Pancreas (tissue), 10 donors: Measurements from ENCODE around the gene AK8. TPM values are rescaled to one million over a fixed set of nuclear protein-coding genes. Genes with fewer than 3 reads are reported as not detected.
"Not testable (repeated sequence)": the region's sequence is repeated elsewhere in the genome, so short reads cannot be mapped to it uniquely, and the experiment has no call there.

ENCODE experiments used
- ATAC-seq, 4 donors: fragments of 200-7000 bp; cut with Tn5 transposase; one replicate each; pipeline versions ENCODE4 v1.8.0 to v1.9.1; 2020; ENCODE audit warnings: mild to moderate bottlenecking in 4 of 4, moderate library complexity in 4 of 4
- DNase-seq, 6 donors: peaks; one replicate each; pipeline ENCODE4 v3.0.0-alpha.2; 2020
- FAIRE-seq: peaks from 2 replicates; lab custom pipeline; 2012; peaks lifted over from hg19 to GRCh38; lab: Jason Lieb, UNC
- H3K27ac ChIP-seq, 4 donors: fragments of 200-600 bp; sonication (generic); 1 replicate in 3 of 4; 2 replicates in 1 of 4; pipeline versions ENCODE4 v1.5.0 to v1.8.0; 2020
- H3K27me3 ChIP-seq, 4 donors: fragments of 200-600 bp; one replicate each; pipeline ENCODE4 v1.8.0; 2021
- H3K36me3 ChIP-seq, 3 donors: fragments of 200-600 bp; sonication (generic) in 1 of 3; one replicate each; pipeline versions ENCODE4 v1.5.0 to v1.8.0; 2020 to 2021
- H3K4me1 ChIP-seq, 3 donors: fragments of 200-600 bp; one replicate each; pipeline ENCODE4 v1.8.0; 2021
- H3K4me3 ChIP-seq, 4 donors: fragments of 200-600 bp; sonication (generic) in 2 of 4; one replicate each; pipeline versions ENCODE4 v1.5.0 to v1.8.0; 2020 to 2021
- H3K9me3 ChIP-seq, 4 donors: fragments of 200-600 bp; one replicate each; pipeline ENCODE4 v1.8.0; 2021
- CTCF ChIP-seq, 4 donors: fragments of 200-600 bp; sonication (generic) in 3 of 4; IDR thresholded peaks; one replicate each; pipeline versions ENCODE4 v1.5.0 to v1.8.0; 2021; ENCODE audit warnings: antibody characterized with exemption in 4 of 4
- WGBS, 2 donors: extraction: QIAGEN DNeasy Blood & Tissue Kit; methylation state at CpG; one replicate each; pipeline ENCODE4 v1.1.7; 2013; 5-methylcytosine and 5-hydroxymethylcytosine counted together
- intact Hi-C, 3 donors: fragments of 100-400 bp; cut with DNase I; formaldehyde crosslinking; loops; one replicate each; pipeline versions ENCODE4 v1.11.1 to v1.14.2; 2022
- polyA plus RNA-seq, 2 donors: library from polyadenylated mRNA; stranded (reverse); fragments of 200-250 nt; gene quantifications; one replicate each; pipeline ENCODE4 v1.2.3, GENCODE V29; 2013
- total RNA-seq, 6 donors: library from RNA; stranded (reverse); fragmentation: NEBNext Ultra II Directional in 4 of 6; extraction: Animal tissue kit (Norgen Biotek cat#: 25700) in 4 of 6; gene quantifications; one replicate each; pipeline versions ENCODE4 v1.2.1 to v1.2.4, GENCODE V29; 2021 to 2023
- donor health status: healthy with polysubstance abuse.
- donor health status: DM: no; HTN: no; CAD: no; lungs with moderate emphysema.
- donor health status: DM: no; HTN: no; CAD: no.
- donor health status: control.
- donor health status: control.
- donor health status: Bipolar disorder and iron deficiency.
- donor health status: DM: yes; HTN: yes; CAD: no.
- donor health status: DM: no; HTN: no; CAD: no.
- donor health status: DM: no; HTN: no; CAD: no.
- donor health status: DM: yes; HTN: yes; CAD: no.

The AK8 gene
- total and polyA plus RNA-seq, 8 donors, result 0.19 to 1.0 (median 0.67) TPM

- WGBS, 2 donors, result 66 to 67% methylated on average over 6 to 7 of the region's 7 CpGs
- ATAC-seq (no peak), FAIRE-seq (no peak)
These were observed 104.2 kb downstream of the AK8 start for GRCh38 chr9:132773764-132774339.

GRCh38 chr9:132773093-132773492, 105.0 kb downstream of the AK8 start:
- no peak for DNase-seq
- no peak for ATAC-seq
- 86 to 89% methylated on average over 2 of the region's 2 CpGs for WGBS, 2 donors
- Histone ChIP-seq H3K36me3 (no peaks in the 10 kb centered on the region), H3K27ac (no peak overlapping the region), H3K4me1 (peaks cover 0 to 6% (median 0%) of the 10 kb centered on the region in 3 donors), H3K9me3 (no peaks in the 10 kb centered on the region), H3K4me3 (no peak overlapping the region), H3K27me3 (no peaks in the 10 kb centered on the region)
- intact Hi-C loops, result no loop called here
- no peak for FAIRE-seq
- no peak for TF ChIP-seq CTCF (IDR thresholded peaks at IDR 0.05)

More at GRCh38 chr9:132773764-132774339, 104.2 kb downstream of the AK8 start:
- no peak for TF ChIP-seq CTCF (IDR thresholded peaks at IDR 0.05)
- Histone ChIP-seq H3K4me1 (peaks cover 0 to 6% (median 0%) of the 10 kb centered on the region in 3 donors), H3K36me3 (no peaks in the 10 kb centered on the region), H3K4me3 (no peak overlapping the region), H3K9me3 (no peaks in the 10 kb centered on the region), H3K27ac (no peak overlapping the region), H3K27me3 (no peaks in the 10 kb centered on the region)
- intact Hi-C loops, result no loop called here
- no peak for DNase-seq

GRCh38 chr9:132771752-132772151, 106.3 kb downstream of the AK8 start:
- WGBS, 2 donors, result 93 to 95% methylated on average over 5 of the region's 5 CpGs
- H3K27me3 ChIP-seq, DNase-seq, H3K9me3 ChIP-seq, H3K4me1 ChIP-seq, H3K36me3 ChIP-seq, ATAC-seq, intact Hi-C loops, FAIRE-seq, H3K27ac ChIP-seq, H3K4me3 ChIP-seq: not testable (repeated sequence)

- peaks cover 0 to 6% (median 0%) of the 10 kb centered on the region in 3 donors for H3K4me1 ChIP-seq
- peak in 1 of 6 donors; percentile 11 for DNase-seq
- H3K9me3 ChIP-seq, result no peaks in the 10 kb centered on the region
- 89 to 91% methylated on average over 9 to 10 of the region's 10 CpGs for WGBS, 2 donors
- no peaks in the 10 kb centered on the region for H3K27me3 ChIP-seq
- FAIRE-seq, result no peak
- peak overlapping the region; percentile 54 to 75 (median 63) for H3K4me3 ChIP-seq
- ATAC-seq, result no peak
- H3K36me3 ChIP-seq, result no peaks in the 10 kb centered on the region
- H3K27ac ChIP-seq, result peak overlapping the region in 3 of 4 donors; percentile 60 to 88 (median 86)
- intact Hi-C loops, result no loop called here
- no peak for TF ChIP-seq CTCF (IDR thresholded peaks at IDR 0.05)
These were observed 107.2 kb downstream of the AK8 start for GRCh38 chr9:132770770-132771310.

GRCh38 chr9:132769906-132770769, 107.9 kb downstream of the AK8 start:
- ATAC-seq (peak; percentile 90 to 95 (median 90)), FAIRE-seq (no peak), DNase-seq (peak; percentile 61 to 86 (median 70))
- H3K36me3 ChIP-seq, result no peaks in the 10 kb centered on the region
- intact Hi-C loops, result no loop called here
- WGBS, 2 donors, result 8 to 9% methylated on average over 51 to 54 of the region's 54 CpGs
- peak overlapping the region; percentile 43 to 88 (median 73) for H3K27ac ChIP-seq
- peak overlapping the region; percentile 54 to 75 (median 63) for H3K4me3 ChIP-seq
- H3K27me3 ChIP-seq, result no peaks in the 10 kb centered on the region
- TF ChIP-seq CTCF (IDR thresholded peaks at IDR 0.05), result no peak
- H3K9me3 ChIP-seq, result no peaks in the 10 kb centered on the region
- peaks cover 0 to 6% (median 0%) of the 10 kb centered on the region in 3 donors for H3K4me1 ChIP-seq
